ENCODE data around the gene MAPK1IP1L. TPM values are rescaled to one million over a fixed set of nuclear protein-coding genes. Genes with fewer than 3 reads are reported as not detected.

MAPK1IP1L gene
- polyA plus RNA-seq, 1 of the 3 experiments (the other 2 are of a cell fraction) = 129 TPM

- peaks cover 7 to 20% of the 10 kb centered on the region in 2 experiments; a peak in 3 of 4 replicates for H3K4me1 ChIP-seq (ENCODE audit: control insufficient read depth in 1 of 2, insufficient read depth in 2 of 2, low read depth in 1 of 2, low read length in 1 of 2)
- H3K9me2 ChIP-seq = no peaks in the 10 kb centered on the region
- no peak overlapping the region for H3K27ac ChIP-seq (ENCODE audit: low read depth in 2 of 2, low read length in 1 of 2)
- POLR2A ChIA-PET = no interaction called here
- no peaks in the 10 kb centered on the region for H4K20me1 ChIP-seq (ENCODE audit: insufficient read depth)
- CTCF ChIA-PET = interaction anchor here (1.4 to 4.6 kb wide), 4 partner anchors 12 to 71 kb away, joined by 3 to 50 read pairs (median 10); no protein-coding TSS in a partner anchor
- H3K27me3 ChIP-seq (ENCODE audit: insufficient read depth) = no peaks in the 10 kb centered on the region
- no peak overlapping the region for H3K9ac ChIP-seq
- no peak overlapping the region for H2AFZ ChIP-seq (ENCODE audit: low read depth)
- TF ChIP-seq ELF1 (IDR thresholded peaks at IDR 0.05) = no peak
- TF ChIP-seq GATA2 (CRISPR knock-in tag; IDR thresholded peaks at IDR 0.05) = no peak
- no peak for TF ChIP-seq CTCF (IDR thresholded peaks at IDR 0.05)
- H3K4me3 ChIP-seq (ENCODE audit: low read depth in 2 of 2, low read length in 1 of 2) = no peak overlapping the region
- H3K79me2 ChIP-seq (ENCODE audit: insufficient read depth) = no peaks in the 10 kb centered on the region
- no peak for DNase-seq
- no peaks in the 10 kb centered on the region for H3F3A ChIP-seq (replicated peaks; ENCODE audit: insufficient read depth)
- H3K36me3 ChIP-seq (replicated peaks in 1 of 2; ENCODE audit: control insufficient read depth in 1 of 2, insufficient read depth in 2 of 2, low read length in 1 of 2) = no peaks in the 10 kb centered on the region
- H3K4me2 ChIP-seq = no peak overlapping the region
- no peaks in the 10 kb centered on the region for H3K9me3 ChIP-seq
Observed at GRCh38 chr14:55088356-55088755, 36.9 kb downstream of the MAPK1IP1L start.

- Histone ChIP-seq H3F3A (replicated peaks; ENCODE audit: insufficient read depth) (no peaks in the 10 kb centered on the region), H3K4me3 (ENCODE audit: low read depth in 2 of 2, low read length in 1 of 2) (no peak overlapping the region), H3K9me2 (no peaks in the 10 kb centered on the region), H3K79me2 (ENCODE audit: insufficient read depth) (no peaks in the 10 kb centered on the region), H3K27ac (ENCODE audit: low read depth in 2 of 2, low read length in 1 of 2) (peak overlapping the region; percentile 37 to 74; a peak in 3 of 4 replicates), H2AFZ (ENCODE audit: low read depth) (0 out of 2 replicates have a peak overlapping the region, but pooled peaks have one; percentile 22), H3K4me1 (ENCODE audit: control insufficient read depth in 1 of 2, insufficient read depth in 2 of 2, low read depth in 1 of 2, low read length in 1 of 2) (peaks cover 7 to 26% of the 10 kb centered on the region in 2 experiments), H3K27me3 (ENCODE audit: insufficient read depth) (no peaks in the 10 kb centered on the region), H3K9ac (no peak overlapping the region), H3K4me2 (peak overlapping the region; percentile 41; the same call in 1 of the 2 replicates), H3K9me3 (no peaks in the 10 kb centered on the region), H4K20me1 (ENCODE audit: insufficient read depth) (no peaks in the 10 kb centered on the region), H3K36me3 (replicated peaks in 1 of 2; ENCODE audit: control insufficient read depth in 1 of 2, insufficient read depth in 2 of 2, low read length in 1 of 2) (no peaks in the 10 kb centered on the region)
- peak; percentile 61 for DNase-seq
- 10% methylated on average over 4 of the region's 4 CpGs for WGBS (ENCODE audit: low lambda C conversion rate)
- POLR2A ChIA-PET = interaction anchor here (1.4 to 2.2 kb wide), 2 partner anchors 10 to 15 kb away, joined by 4 to 8 read pairs; no protein-coding TSS in a partner anchor
- no peak for TF ChIP-seq MAX (IDR thresholded peaks at IDR 0.05; ENCODE audit: low read depth)
- TF ChIP-seq POLR2AphosphoS5 (IDR thresholded peaks at IDR 0.05; ENCODE audit: low read depth, low read length) = peak; percentile 66
- no peak for TF ChIP-seq GATA2 (CRISPR knock-in tag; IDR thresholded peaks at IDR 0.05)
- no peak for TF ChIP-seq MXI1 (IDR thresholded peaks at IDR 0.05; ENCODE audit: low read depth, low read length)
- no peak for TF ChIP-seq EZH2phosphoT487 (IDR thresholded peaks at IDR 0.05; ENCODE audit: borderline replicate concordance, low read depth)
- peak; percentile 98 for TF ChIP-seq TCF12 (IDR thresholded peaks at IDR 0.05)
- no peak for TF ChIP-seq RFX5 (IDR thresholded peaks at IDR 0.05; ENCODE audit: low read length)
- peak in 1 of 2 experiments; percentile 26; a peak in 2 of 4 replicates for TF ChIP-seq EP300 (IDR thresholded peaks at IDR 0.05; ENCODE audit: borderline replicate concordance in 1 of 2, low read depth in 1 of 2, low read length in 1 of 2)
- peak; percentile 92; the same call in 1 of the 2 replicates for TF ChIP-seq RCOR1 (IDR thresholded peaks at IDR 0.05; ENCODE audit: low read length)
- TF ChIP-seq IRF3 (IDR thresholded peaks at IDR 0.05; ENCODE audit: low read depth, low read length) = no peak
- TF ChIP-seq JUND (IDR thresholded peaks at IDR 0.05) = no peak
- no peak for TF ChIP-seq FOXM1 (IDR thresholded peaks at IDR 0.05; ENCODE audit: low read depth)
- TF ChIP-seq NRF1 (IDR thresholded peaks at IDR 0.05; ENCODE audit: low read depth, low read length) = no peak
- TF ChIP-seq USF2 (IDR thresholded peaks at IDR 0.05; ENCODE audit: borderline replicate concordance, low read depth, low read length) = no peak
- TF ChIP-seq NFIC (IDR thresholded peaks at IDR 0.05; ENCODE audit: borderline replicate concordance) = no peak
- peak; percentile 85 for TF ChIP-seq CHD2 (IDR thresholded peaks at IDR 0.05; ENCODE audit: low read length, partially characterized antibody)
- no peak for TF ChIP-seq YY1 (IDR thresholded peaks at IDR 0.05; ENCODE audit: low read depth)
- CTCF ChIA-PET = interaction anchor here (0.7 to 3.6 kb wide), 15 partner anchors 10 to 72 kb away, joined by 3 to 34 read pairs (median 3); partner anchors contain the start of genes LGALS3 and MAPK1IP1L
Observed at GRCh38 chr14:55092341-55092740, 40.9 kb downstream of the MAPK1IP1L start.
